Activated CD4-positive, alpha-beta T cell treated with anti-CD3 and anti-CD28 coated beads for 48 hours (primary cell): ENCODE measurements around the gene CAMTA1.

Experiments used
- DNase-seq: peaks from one replicate; pipeline ENCODE4 v3.0.0-alpha.2; 2020

The CAMTA1 gene

GRCh38 chr1:7617826-7618225, 832.6 kb downstream of the CAMTA1 start:
- DNase-seq: no peak

GRCh38 chr1:7620196-7620595, 834.9 kb downstream of the CAMTA1 start:
- DNase-seq: no peak

GRCh38 chr1:7621334-7622219, 836.3 kb downstream of the CAMTA1 start:
- no peak for DNase-seq

GRCh38 chr1:7623842-7624241, 838.6 kb downstream of the CAMTA1 start:
- DNase-seq: no peak

- no peak for DNase-seq
These were observed 839.6 kb downstream of the CAMTA1 start for GRCh38 chr1:7624791-7625355.

- DNase-seq: no peak
These were observed 840.1 kb downstream of the CAMTA1 start for GRCh38 chr1:7625401-7625800.

GRCh38 chr1:7628273-7628672, 843.0 kb downstream of the CAMTA1 start:
- no peak for DNase-seq

- no peak for DNase-seq
These were observed 843.8 kb downstream of the CAMTA1 start for GRCh38 chr1:7629011-7629410.

- DNase-seq: no peak
These were observed 844.4 kb downstream of the CAMTA1 start for GRCh38 chr1:7629465-7630195.

GRCh38 chr1:7630378-7630777, 845.1 kb downstream of the CAMTA1 start:
- DNase-seq: no peak

- peak; percentile 12 for DNase-seq
These were observed 846.9 kb downstream of the CAMTA1 start for GRCh38 chr1:7632176-7632575.

GRCh38 chr1:7632681-7633080, 847.4 kb downstream of the CAMTA1 start:
- no peak for DNase-seq

- no peak for DNase-seq
These were observed 848.4 kb downstream of the CAMTA1 start for GRCh38 chr1:7633506-7634245.

GRCh38 chr1:7634546-7635240, 849.4 kb downstream of the CAMTA1 start:
- DNase-seq: no peak

- DNase-seq: no peak
These were observed 851.7 kb downstream of the CAMTA1 start for GRCh38 chr1:7636795-7637526.

- no peak for DNase-seq
These were observed 852.8 kb downstream of the CAMTA1 start for GRCh38 chr1:7638078-7638477.

- no peak for DNase-seq
These were observed 854.3 kb downstream of the CAMTA1 start for GRCh38 chr1:7639435-7640131.

- DNase-seq: no peak
These were observed 855.1 kb downstream of the CAMTA1 start for GRCh38 chr1:7640350-7640749.

- DNase-seq: no peak
These were observed 855.8 kb downstream of the CAMTA1 start for GRCh38 chr1:7640920-7641585.

GRCh38 chr1:7641587-7642417, 856.5 kb downstream of the CAMTA1 start:
- DNase-seq: no peak
